ENCODE results near the gene COL4A2.
"Not testable (repeated sequence)": the region's sequence is repeated elsewhere in the genome, so short reads cannot be mapped to it uniquely, and the experiment has no call there.

The COL4A2 gene

DNA sequence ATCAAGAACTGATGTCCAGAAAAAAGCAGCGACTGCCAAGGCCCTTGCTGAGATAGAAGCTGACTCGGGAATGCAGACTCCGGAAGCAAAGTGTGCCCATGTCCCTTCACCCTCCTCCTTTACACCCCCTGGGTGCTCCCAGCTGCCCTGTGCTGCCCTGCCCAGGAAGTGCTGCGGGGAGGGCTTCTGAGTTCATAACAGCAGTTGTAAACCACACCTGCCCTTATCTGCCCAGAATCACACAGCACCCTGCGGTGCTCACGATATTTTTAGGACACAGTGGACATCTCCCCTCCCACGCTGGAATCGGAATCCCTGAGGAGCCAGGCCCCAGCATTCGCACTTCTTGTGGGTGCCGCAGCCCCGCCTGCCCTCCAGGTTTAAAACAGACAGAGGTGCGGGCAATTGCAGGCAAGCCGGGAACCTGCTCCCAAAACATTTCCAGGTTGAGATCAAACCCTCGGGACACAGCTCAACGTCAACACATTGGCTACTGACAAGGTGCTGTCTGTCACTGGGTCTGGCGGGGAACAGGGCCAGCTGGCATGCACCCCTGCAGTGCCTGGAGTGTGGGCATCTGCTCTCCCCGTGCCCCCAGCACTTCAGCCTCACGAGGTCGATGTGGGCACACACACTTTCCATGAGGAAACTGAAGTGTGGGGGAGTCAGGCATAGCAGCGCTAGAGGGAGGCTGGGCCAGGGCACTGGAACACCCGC is 217.6 kb downstream of the COL4A2 start:
- no peaks in the 10 kb centered on the region for H3K27me3 Mint-ChIP-seq
- no peak for DNase-seq
- peaks cover 29% of the 10 kb centered on the region for H3K4me1 Mint-ChIP-seq (ENCODE audit: low read depth)
- H3K27ac Mint-ChIP-seq = no peak overlapping the region
- no peaks in the 10 kb centered on the region for H3K9me3 Mint-ChIP-seq
- H3K36me3 Mint-ChIP-seq (ENCODE audit: low read depth) = no peaks in the 10 kb centered on the region
- no peak overlapping the region for H3K4me3 Mint-ChIP-seq

DNA sequence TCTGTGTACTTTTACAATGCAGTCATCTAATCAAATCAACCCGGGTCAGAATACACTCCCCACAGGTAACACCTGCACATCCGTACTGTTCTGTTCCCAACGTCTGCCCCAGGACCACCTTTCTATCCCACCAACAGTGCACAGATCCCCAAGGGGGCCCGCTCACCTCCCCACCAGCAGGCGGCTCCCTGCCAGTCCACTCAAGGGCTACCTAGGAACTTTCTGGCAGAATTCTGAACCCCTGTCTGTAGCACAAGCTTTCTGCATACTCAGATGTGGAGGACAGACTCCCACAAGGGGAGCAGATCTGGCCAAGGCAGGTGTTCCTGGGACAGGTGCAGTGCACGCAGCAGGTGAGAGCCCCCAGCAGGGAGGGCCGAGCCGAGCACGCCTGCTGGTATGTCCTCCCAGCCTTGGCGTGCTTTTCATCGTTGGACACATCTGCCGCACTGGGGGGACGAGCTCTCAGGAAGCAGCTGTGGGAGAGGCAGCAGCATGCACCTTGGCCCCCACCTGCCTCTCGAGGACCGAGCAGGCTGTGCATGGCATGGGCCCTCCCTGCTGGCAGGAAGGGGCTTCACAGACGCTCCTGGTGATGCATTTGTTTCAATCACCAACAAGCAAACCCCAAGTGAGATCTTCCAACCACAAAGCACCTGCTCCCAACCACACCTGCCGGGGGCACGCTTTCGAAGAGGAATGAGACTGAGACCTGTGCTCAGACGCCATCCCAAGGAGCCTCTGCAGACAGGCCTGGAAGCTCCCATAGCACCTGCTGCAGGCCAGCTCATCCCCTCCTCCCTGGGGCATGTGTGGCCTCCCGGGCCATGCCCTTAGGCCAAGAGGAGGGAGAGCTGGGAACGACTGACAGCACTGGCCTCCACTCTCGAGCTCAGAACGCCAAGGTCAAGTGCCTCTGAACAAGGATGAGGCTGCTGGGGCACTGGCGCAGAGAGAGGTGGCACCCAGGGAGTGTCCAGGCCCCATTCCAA is 218.5 kb downstream of the COL4A2 start:
- Mint-ChIP-seq H3K27me3 (no peaks in the 10 kb centered on the region), H3K9me3 (no peaks in the 10 kb centered on the region), H3K36me3 (ENCODE audit: low read depth) (no peaks in the 10 kb centered on the region), H3K4me1 (ENCODE audit: low read depth) (peaks cover 29% of the 10 kb centered on the region), H3K27ac (no peak overlapping the region), H3K4me3 (no peak overlapping the region)
- DNase-seq = no peak

DNA sequence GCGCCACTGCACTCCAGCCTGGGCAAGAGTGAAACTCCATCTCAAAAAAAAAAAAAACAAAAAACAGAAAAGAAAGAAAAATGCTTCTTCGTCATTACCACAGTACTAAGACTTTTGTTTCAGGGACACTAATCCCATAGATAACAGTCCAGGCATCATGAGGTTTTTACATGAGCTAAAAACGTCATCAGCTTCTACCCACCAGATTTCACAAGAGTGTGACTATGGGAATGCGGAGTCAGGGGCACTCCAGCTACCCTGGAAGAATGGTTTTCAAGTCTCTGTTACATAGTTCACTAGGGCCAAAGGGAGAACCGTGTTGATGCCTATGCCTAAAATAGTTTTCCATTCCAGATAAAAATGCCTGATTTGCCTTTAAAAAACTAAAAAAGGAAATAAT is 221.3 kb downstream of the COL4A2 start:
- Mint-ChIP-seq H3K9me3 (no peaks in the 10 kb centered on the region), H3K4me1 (ENCODE audit: low read depth) (peaks cover 29% of the 10 kb centered on the region), H3K36me3 (ENCODE audit: low read depth) (no peaks in the 10 kb centered on the region), H3K4me3 (no peak overlapping the region), H3K27ac (no peak overlapping the region), H3K27me3 (no peaks in the 10 kb centered on the region)
- DNase-seq = no peak

DNA sequence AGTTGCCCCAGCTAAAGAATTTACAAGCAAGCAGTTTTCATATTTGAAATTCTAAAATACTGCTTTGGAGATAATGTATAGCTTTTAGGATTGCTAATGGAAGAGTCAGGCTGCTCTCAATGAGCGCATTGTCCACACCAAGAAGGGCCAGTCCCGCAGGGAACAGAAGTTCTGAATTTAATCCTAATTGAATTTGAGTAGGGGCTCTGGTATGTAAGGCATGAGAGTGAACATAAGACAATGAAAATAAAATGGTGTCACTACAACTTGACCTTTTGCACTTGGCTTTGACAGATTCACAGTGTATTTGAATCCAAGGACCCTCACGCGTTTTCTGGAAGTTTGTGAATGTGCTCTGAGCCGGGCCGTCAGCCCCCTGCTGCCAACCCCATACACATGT is 221.8 kb downstream of the COL4A2 start:
- H3K9me3 Mint-ChIP-seq = no peaks in the 10 kb centered on the region
- no peaks in the 10 kb centered on the region for H3K36me3 Mint-ChIP-seq (ENCODE audit: low read depth)
- no peak overlapping the region for H3K27ac Mint-ChIP-seq
- H3K27me3 Mint-ChIP-seq = no peaks in the 10 kb centered on the region
- DNase-seq = no peak
- H3K4me3 Mint-ChIP-seq = no peak overlapping the region
- H3K4me1 Mint-ChIP-seq (ENCODE audit: low read depth) = peaks cover 29% of the 10 kb centered on the region

DNA sequence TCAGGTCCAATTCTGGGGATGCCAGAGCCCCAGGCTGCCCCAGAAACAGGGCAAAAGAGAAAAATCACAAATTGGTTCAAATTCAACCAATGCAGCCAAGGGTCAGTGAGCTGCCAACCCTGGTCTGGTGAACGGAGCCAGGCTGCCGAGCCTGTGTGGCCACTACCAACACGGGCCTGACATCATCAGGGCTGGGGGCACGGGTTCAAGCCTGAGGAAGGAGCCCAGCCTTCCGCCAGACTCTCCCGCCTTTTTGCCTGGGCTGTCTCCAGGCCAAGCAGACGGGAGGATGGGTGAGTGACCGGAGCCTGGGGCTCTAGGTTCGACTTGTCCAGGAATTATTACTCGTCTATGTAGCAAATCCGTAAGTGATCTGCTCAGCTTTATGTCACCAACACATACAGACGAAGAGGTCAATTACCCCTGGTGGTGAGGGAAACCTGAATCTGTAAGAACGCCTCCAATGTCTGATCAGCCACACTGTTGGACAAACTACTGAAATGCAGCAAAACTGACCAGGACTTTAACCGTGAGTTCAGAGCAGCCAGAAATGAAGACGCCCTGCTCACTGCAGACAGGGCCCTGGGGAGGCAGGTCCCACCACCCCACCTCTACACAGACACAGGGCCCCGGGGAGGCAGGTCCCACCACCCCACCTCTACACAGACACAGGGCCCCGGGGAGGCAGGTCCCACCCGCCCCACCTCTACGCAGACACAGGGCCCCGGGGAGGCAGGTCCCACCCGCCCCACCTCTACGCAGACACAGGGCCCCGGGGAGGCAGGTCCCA is 222.6 kb downstream of the COL4A2 start:
- no peaks in the 10 kb centered on the region for H3K9me3 Mint-ChIP-seq
- H3K4me3 Mint-ChIP-seq = no peak overlapping the region
- no peaks in the 10 kb centered on the region for H3K36me3 Mint-ChIP-seq (ENCODE audit: low read depth)
- no peak for DNase-seq
- peaks cover 22% of the 10 kb centered on the region for H3K4me1 Mint-ChIP-seq (ENCODE audit: low read depth)
- no peaks in the 10 kb centered on the region for H3K27me3 Mint-ChIP-seq
- no peak overlapping the region for H3K27ac Mint-ChIP-seq

DNA sequence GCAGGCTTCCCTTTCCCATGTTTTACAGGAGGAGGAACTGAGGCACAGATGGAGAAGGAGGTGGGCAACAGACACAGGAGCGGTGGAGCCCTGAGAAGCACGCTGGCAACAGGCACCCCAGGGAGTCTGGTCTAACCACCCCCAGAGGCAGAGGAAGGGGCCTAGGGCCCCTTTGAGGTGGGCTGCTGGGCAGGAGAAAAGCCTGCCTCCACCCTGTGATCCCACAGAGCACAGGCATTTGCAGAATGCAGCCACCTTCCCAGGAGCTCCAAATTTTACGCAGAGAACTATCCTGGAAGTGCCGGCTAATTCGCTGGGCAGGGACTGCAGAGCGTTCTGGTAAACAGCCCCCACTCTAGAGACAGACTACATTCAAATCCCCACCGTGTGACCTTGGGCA is 224.0 kb downstream of the COL4A2 start:
- Mint-ChIP-seq H3K36me3 (ENCODE audit: low read depth) (no peaks in the 10 kb centered on the region), H3K4me1 (ENCODE audit: low read depth) (peaks cover 10% of the 10 kb centered on the region), H3K27ac (no peak overlapping the region), H3K4me3 (no peak overlapping the region), H3K9me3 (no peaks in the 10 kb centered on the region), H3K27me3 (no peaks in the 10 kb centered on the region)
- no peak for DNase-seq

DNA sequence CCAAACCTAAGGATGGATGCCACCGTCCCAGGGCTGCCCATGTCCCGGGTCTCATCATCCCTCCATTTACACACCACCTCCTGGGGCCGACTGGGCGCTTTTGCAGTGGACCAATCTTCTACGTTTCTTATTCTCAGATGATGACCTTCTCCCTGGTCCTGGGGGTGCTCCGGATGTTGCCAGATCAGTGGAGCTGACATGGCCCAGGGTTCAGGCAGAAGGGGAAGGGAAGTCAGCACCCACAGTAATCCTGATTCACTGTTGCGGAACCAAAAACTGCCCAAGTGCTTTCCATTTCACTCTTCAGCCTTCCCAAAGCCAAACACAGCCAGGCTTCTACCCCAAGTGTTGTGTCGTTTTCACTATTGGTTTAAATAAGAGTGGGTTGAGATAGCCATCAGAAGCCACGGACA is 224.6 kb downstream of the COL4A2 start:
- no peak for DNase-seq
- H3K36me3 Mint-ChIP-seq (ENCODE audit: low read depth) = no peaks in the 10 kb centered on the region
- H3K9me3 Mint-ChIP-seq = no peaks in the 10 kb centered on the region
- no peaks in the 10 kb centered on the region for H3K27me3 Mint-ChIP-seq
- H3K27ac Mint-ChIP-seq = no peak overlapping the region
- H3K4me1 Mint-ChIP-seq (ENCODE audit: low read depth) = peaks cover 8% of the 10 kb centered on the region
- H3K4me3 Mint-ChIP-seq = no peak overlapping the region

DNA sequence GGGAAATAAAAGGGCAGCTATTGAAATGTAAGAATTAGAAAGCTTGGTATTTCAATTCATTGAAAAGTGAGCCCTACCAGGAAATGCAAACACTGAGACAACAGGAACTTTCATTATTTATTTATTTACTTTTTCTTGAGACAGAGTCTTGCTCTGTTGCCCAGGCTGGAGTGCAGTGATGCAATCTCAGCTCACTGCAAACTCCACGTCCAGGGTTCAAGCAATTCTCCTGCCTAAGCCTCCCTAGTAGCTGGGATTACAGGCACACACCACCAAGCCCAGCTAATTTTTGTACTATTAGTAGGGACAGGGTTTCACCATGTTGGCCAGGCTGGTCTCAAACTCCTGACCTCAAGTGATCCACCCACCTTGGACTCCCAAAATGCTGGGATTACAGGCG is 225.2 kb downstream of the COL4A2 start:
- H3K27ac Mint-ChIP-seq; H3K4me3 Mint-ChIP-seq; DNase-seq; H3K27me3 Mint-ChIP-seq; H3K36me3 Mint-ChIP-seq (ENCODE audit: low read depth); H3K9me3 Mint-ChIP-seq; H3K4me1 Mint-ChIP-seq (ENCODE audit: low read depth): not testable (repeated sequence)

DNA sequence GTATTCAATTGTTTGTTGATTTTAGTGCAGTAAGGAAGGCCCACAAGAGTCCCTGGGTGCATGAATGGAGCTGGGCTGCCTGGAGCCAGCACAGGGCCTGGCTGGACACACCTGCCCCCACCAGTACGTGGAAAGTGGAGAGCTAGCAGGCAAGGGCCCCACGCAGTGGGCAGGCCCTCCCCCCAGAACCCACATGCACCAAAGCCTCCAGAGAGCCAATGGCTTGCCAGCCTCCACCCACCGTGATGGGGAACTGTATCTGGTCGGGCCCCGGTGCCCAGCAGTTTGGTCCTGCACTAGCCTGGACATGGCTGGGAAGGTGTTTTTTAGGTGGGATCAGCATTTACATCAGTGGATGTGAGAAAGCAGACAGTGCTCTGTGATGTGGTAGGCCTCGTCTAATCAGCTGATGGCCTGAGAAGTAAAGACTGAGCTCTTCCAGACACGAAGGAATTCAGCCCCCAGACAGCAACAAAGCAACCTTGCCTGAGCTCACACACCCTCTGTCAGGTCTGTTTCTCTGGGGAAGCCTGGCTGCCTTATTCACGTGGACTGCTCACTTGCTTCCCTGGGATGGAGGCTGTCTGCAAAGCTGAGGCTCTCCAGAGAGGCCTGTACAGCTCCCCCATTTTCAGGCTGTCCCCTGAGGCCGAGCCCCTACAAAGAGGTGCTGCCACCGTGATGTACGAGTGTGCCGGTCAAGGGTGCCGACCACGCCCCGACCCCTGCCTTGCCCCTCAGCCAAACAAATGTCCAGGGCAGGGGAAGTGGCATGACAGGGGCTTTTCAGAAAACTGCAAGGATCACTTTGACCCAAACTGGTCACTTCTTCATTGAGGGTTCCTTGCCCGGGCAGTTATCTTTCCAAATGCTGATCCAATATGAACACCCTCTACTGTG is 226.9 kb downstream of the COL4A2 start:
- Mint-ChIP-seq H3K36me3 (ENCODE audit: low read depth) (no peaks in the 10 kb centered on the region), H3K9me3 (no peaks in the 10 kb centered on the region), H3K4me3 (no peak overlapping the region), H3K27ac (no peak overlapping the region), H3K27me3 (no peaks in the 10 kb centered on the region), H3K4me1 (ENCODE audit: low read depth) (peaks cover 9% of the 10 kb centered on the region)
- no peak for DNase-seq

DNA sequence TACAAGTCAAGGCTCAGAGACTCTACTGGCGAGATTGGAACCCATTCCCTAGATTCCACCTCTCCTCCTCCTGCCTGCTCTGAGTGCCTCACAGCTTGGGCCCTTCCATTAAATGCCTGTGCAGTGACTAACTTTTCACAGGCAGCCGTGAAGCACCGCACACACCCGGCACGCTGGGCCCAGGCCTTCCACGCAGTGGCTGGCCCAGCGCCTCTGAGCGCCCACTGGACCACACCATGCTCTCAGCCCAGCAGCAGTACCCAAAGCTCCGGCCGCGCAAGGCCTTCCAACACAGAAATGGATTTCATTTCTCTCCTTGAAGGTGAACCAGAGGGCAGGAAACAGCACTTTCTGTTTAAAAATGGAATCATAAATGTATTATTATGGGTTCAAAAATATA is 228.4 kb downstream of the COL4A2 start:
- no peaks in the 10 kb centered on the region for H3K36me3 Mint-ChIP-seq (ENCODE audit: low read depth)
- no peak overlapping the region for H3K27ac Mint-ChIP-seq
- no peaks in the 10 kb centered on the region for H3K9me3 Mint-ChIP-seq
- no peak for DNase-seq
- H3K27me3 Mint-ChIP-seq = no peaks in the 10 kb centered on the region
- peaks cover 9% of the 10 kb centered on the region for H3K4me1 Mint-ChIP-seq (ENCODE audit: low read depth)
- no peak overlapping the region for H3K4me3 Mint-ChIP-seq

DNA sequence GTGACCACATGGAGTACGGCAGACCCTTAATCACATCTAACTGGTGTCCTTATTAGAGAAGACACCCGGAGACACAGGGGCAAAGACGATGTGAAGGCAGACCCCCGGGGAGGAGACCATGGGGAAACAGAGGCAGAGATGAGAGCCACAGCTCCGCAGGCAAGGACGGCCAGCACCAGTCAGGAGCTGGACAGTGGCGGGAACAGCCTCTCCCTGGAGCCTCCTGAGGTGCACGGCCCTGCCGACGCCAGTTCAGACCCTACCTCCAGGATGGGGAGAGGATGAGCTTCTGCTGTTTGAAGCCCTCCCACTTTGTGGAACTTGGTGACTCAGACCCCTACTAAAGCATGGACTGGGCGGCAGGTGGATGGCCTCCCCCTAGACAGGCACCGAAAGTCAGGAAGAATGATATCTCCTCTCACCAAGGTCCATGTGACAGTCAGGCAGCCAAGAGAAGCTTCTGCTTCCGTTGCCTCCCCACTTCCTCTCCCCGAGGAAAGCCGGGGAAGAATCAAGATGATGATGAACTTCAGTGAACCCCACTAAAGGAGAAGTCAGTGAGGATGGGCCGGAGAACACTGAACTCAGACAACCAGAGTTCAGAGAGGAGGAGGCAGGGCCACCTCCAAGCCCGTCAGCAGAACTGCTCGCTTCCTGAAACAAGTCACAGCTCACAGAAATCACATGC is 229.1 kb downstream of the COL4A2 start:
- Mint-ChIP-seq H3K27ac (peak overlapping the region; percentile 44), H3K4me1 (ENCODE audit: low read depth) (peaks cover 9% of the 10 kb centered on the region), H3K36me3 (ENCODE audit: low read depth) (no peaks in the 10 kb centered on the region), H3K9me3 (no peaks in the 10 kb centered on the region), H3K27me3 (no peaks in the 10 kb centered on the region), H3K4me3 (no peak overlapping the region)
- DNase-seq = no peak

DNA sequence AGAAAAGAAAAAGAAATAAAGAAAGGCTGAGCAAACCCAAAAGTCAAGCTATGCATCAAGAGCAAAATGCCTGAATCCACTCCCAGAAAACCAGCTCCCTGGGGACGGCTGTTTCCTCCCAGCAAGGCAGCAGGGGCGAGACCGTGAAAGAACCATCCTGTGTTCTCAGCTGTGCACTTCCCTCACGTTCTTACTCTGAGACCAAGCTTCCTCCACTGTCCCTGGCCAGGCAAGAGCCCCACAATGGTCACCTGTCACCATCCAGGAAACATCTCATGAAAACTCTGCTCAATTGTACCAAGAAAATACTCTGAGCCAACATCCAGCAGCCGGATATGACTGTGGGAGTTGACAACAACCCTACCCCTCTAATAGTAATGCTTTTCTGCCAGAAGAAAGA is 231.5 kb downstream of the COL4A2 start:
- no peak for DNase-seq
- H3K4me3 Mint-ChIP-seq = no peak overlapping the region
- H3K9me3 Mint-ChIP-seq = no peaks in the 10 kb centered on the region
- H3K27ac Mint-ChIP-seq = no peak overlapping the region
- H3K36me3 Mint-ChIP-seq (ENCODE audit: low read depth) = no peaks in the 10 kb centered on the region
- H3K27me3 Mint-ChIP-seq = no peaks in the 10 kb centered on the region
- H3K4me1 Mint-ChIP-seq (ENCODE audit: low read depth) = peaks cover 9% of the 10 kb centered on the region

DNA sequence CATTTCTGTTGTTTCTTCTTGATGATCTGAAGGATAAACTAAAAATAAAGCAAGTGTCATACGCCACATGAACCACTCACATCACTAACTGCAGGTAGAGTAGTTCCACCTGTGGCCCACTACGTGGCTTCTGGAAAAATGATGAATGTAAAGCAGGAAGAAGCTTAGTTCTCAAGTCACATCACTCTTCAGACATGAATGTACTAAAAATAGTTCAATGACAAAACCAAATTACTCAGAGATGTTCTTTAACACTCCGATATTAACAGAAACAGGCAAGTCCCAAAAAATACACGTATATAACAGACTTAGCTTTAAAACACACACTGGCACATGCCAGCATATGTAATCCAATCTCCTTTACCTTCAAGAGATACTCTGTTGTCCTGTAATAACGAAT is 232.8 kb downstream of the COL4A2 start:
- no peaks in the 10 kb centered on the region for H3K36me3 Mint-ChIP-seq (ENCODE audit: low read depth)
- DNase-seq = no peak
- no peaks in the 10 kb centered on the region for H3K27me3 Mint-ChIP-seq
- no peak overlapping the region for H3K4me3 Mint-ChIP-seq
- H3K27ac Mint-ChIP-seq = no peak overlapping the region
- no peaks in the 10 kb centered on the region for H3K9me3 Mint-ChIP-seq
- H3K4me1 Mint-ChIP-seq (ENCODE audit: low read depth) = peaks cover 9% of the 10 kb centered on the region
